Liver (tissue), 9 donors: Measurements from ENCODE around the gene DNAJC15. TPM values are rescaled to one million over a fixed set of nuclear protein-coding genes. Genes with fewer than 3 reads are reported as not detected.

Experiments used
- DNase-seq: peaks from one replicate; pipeline ENCODE4 v3.0.0-alpha.2; 2017; ENCODE audit warnings: low spot score
- H3K27ac ChIP-seq, 2 donors: one replicate each; pipeline ENCODE4 v1.7.0; 2013; ENCODE audit warnings: inconsistent platforms in 2 of 2, low read length in 2 of 2, control low read depth in 1 of 2, low read depth in 1 of 2, mild to moderate bottlenecking in 1 of 2
- H3K27me3 ChIP-seq, 4 donors: one replicate each; pipeline versions ENCODE4 v1.6.1 to v1.7.0; 2013; ENCODE audit warnings: low read length in 3 of 4, inconsistent platforms in 1 of 4, mild to moderate bottlenecking in 1 of 4, moderate library complexity in 1 of 4; ENCODE audit not compliant: control insufficient read depth in 4 of 4, insufficient read depth in 4 of 4
- H3K36me3 ChIP-seq, 4 donors: one replicate each; pipeline versions ENCODE4 v1.6.1 to v1.7.0; 2013; ENCODE audit warnings: low read length in 3 of 4, mild to moderate bottlenecking in 3 of 4, low read depth in 1 of 4, moderate library complexity in 1 of 4; ENCODE audit not compliant: control insufficient read depth in 4 of 4, insufficient read depth in 3 of 4
- H3K4me1 ChIP-seq, 4 donors: one replicate each; pipeline versions ENCODE4 v1.6.1 to v1.7.0; 2013; ENCODE audit warnings: low read length in 3 of 4, mild to moderate bottlenecking in 3 of 4, moderate library complexity in 1 of 4; ENCODE audit not compliant: control insufficient read depth in 4 of 4, insufficient read depth in 4 of 4
- H3K4me3 ChIP-seq, 3 donors: one replicate each; pipeline versions ENCODE4 v1.6.1 to v1.7.0; 2013; ENCODE audit warnings: low read length in 3 of 3, control low read depth in 1 of 3, low read depth in 1 of 3, mild to moderate bottlenecking in 1 of 3
- H3K9ac ChIP-seq, 2 donors: one replicate each; pipeline ENCODE4 v1.7.0; 2013; ENCODE audit warnings: low read length in 2 of 2, mild to moderate bottlenecking in 2 of 2, moderate library complexity in 2 of 2, control low read depth in 1 of 2, low read depth in 1 of 2
- H3K9me3 ChIP-seq, 4 donors: one replicate each; pipeline versions ENCODE4 v1.6.1 to v1.7.0; 2013; ENCODE audit warnings: low read length in 3 of 4; ENCODE audit not compliant: control insufficient read depth in 4 of 4
- CTCF ChIP-seq: fragments of 150-350 bp; IDR thresholded peaks from 2 replicates; pipeline ENCODE4 v1.5.1; 2017; ENCODE audit warnings: improper control_type of control experiment, low read depth, low read length; ENCODE audit not compliant: missing input control
- FOXA1 ChIP-seq: IDR thresholded peaks from 2 replicates; pipeline ENCODE4 v1.6.1; 2016; ENCODE audit warnings: antibody characterized with exemption
- FOXA2 ChIP-seq: IDR thresholded peaks from 2 replicates; pipeline ENCODE4 v1.6.1; 2016; ENCODE audit warnings: antibody characterized with exemption
- GABPA ChIP-seq, 2 donors: IDR thresholded peaks in 1 of 2; conservative IDR thresholded peaks in 1 of 2; 2 replicates each; pipeline ENCODE4 v1.6.1; 2016; ENCODE audit warnings: antibody characterized with exemption in 2 of 2, mild to moderate bottlenecking in 1 of 2, moderate library complexity in 1 of 2
- HNF4A ChIP-seq, 2 donors: conservative IDR thresholded peaks; 2 replicates each; pipeline ENCODE4 v1.6.1; 2016; ENCODE audit warnings: antibody characterized with exemption in 2 of 2, mild to moderate bottlenecking in 2 of 2
- MAX ChIP-seq: IDR thresholded peaks from 2 replicates; pipeline ENCODE4 v1.6.1; 2016; ENCODE audit warnings: antibody characterized with exemption
- RAD21 ChIP-seq, 2 donors: IDR thresholded peaks; 2 replicates each; pipeline ENCODE4 v1.6.1; 2016; ENCODE audit warnings: antibody characterized with exemption in 2 of 2, mild to moderate bottlenecking in 2 of 2
- REST ChIP-seq: IDR thresholded peaks from 2 replicates; pipeline ENCODE4 v1.6.1; 2016; ENCODE audit warnings: antibody characterized with exemption, mild to moderate bottlenecking
- SP1 ChIP-seq: IDR thresholded peaks from 2 replicates; pipeline ENCODE4 v1.6.1; 2018; ENCODE audit warnings: antibody characterized with exemption, mild to moderate bottlenecking
- TAF1 ChIP-seq: conservative IDR thresholded peaks from 2 replicates; pipeline ENCODE4 v1.6.1; 2016; ENCODE audit warnings: antibody characterized with exemption, mild to moderate bottlenecking
- ZBTB33 ChIP-seq: IDR thresholded peaks from 2 replicates; pipeline ENCODE4 v1.6.1; 2016; ENCODE audit warnings: antibody characterized with exemption
- WGBS: extraction: QIAGEN DNeasy Blood & Tissue Kit; methylation state at CpG from one replicate; pipeline ENCODE4 v1.1.7; 2013; 5-methylcytosine and 5-hydroxymethylcytosine counted together
- polyA plus RNA-seq, 2 donors: library from polyadenylated mRNA; stranded (reverse) in 1 of 2; unstranded in 1 of 2; fragments of 200-250 nt in 1 of 2; fragments of >200 nt in 1 of 2; fragmentation: Nextera tagmentation in 1 of 2; extraction: Ambion mirVana in 1 of 2; gene quantifications; one replicate each; pipeline versions ENCODE4 v1.2.1 to v1.2.3, GENCODE V29; 2013 to 2015
- total RNA-seq, 2 donors: library from RNA; depleted of rRNA; stranded (reverse); fragments of >200 nt; gene quantifications; one replicate each; pipeline ENCODE4 v1.2.3, GENCODE V29; 2014
- donor health status: healthy.
- donor health status: healthy.
- donor health status: healthy.
- donor health status: healthy.
- donor health status: healthy.

The DNAJC15 gene
- total and polyA plus RNA-seq, 4 donors = 5.8 to 55.4 (median 14.0) TPM

- H3K4me1 ChIP-seq = no peaks in the 10 kb centered on the region
- no peak overlapping the region for H3K27ac ChIP-seq
- H3K36me3 ChIP-seq = no peaks in the 10 kb centered on the region
- TF ChIP-seq MAX (no peak), TAF1 (no peak), REST (no peak), FOXA1 (no peak), RAD21 (IDR thresholded peaks at IDR 0.05) (no peak), HNF4A (conservative IDR thresholded peaks at IDR 0.05) (no peak), ZBTB33 (no peak), GABPA (IDR thresholded peaks at IDR 0.05 in 1 of 2, conservative IDR thresholded peaks at IDR 0.05 in 1 of 2) (no peak), SP1 (no peak), CTCF (no peak), FOXA2 (no peak)
- H3K9ac ChIP-seq = no peak overlapping the region
- no peak overlapping the region for H3K4me3 ChIP-seq
- no peaks in the 10 kb centered on the region for H3K9me3 ChIP-seq
- no peak for DNase-seq
- 43% methylated on average over 2 of the region's 2 CpGs for WGBS
- H3K27me3 ChIP-seq = peaks cover 0 to 3% (median 0%) of the 10 kb centered on the region in 4 donors
Observed at GRCh38 chr13:43157796-43158195, 134.4 kb downstream of the DNAJC15 start.

GRCh38 chr13:43158516-43158915 lies 135.1 kb downstream of the DNAJC15 start:
- no peak overlapping the region for H3K9ac ChIP-seq
- H3K36me3 ChIP-seq = no peaks in the 10 kb centered on the region
- H3K27ac ChIP-seq = no peak overlapping the region
- no peaks in the 10 kb centered on the region for H3K9me3 ChIP-seq
- 80% methylated on average over 3 of the region's 3 CpGs for WGBS
- no peak for DNase-seq
- TF ChIP-seq FOXA1 = no peak
- no peaks in the 10 kb centered on the region for H3K4me1 ChIP-seq
- H3K27me3 ChIP-seq = no peaks in the 10 kb centered on the region
- H3K4me3 ChIP-seq = no peak overlapping the region
